Measurements from ENCODE around the gene EIF4EBP2. TPM values are rescaled to one million over a fixed set of nuclear protein-coding genes. Genes with fewer than 3 reads are reported as not detected.
A peak's percentile ranks its signal among the peaks of the same experiment; 100 is the strongest.

The EIF4EBP2 gene
- polyA plus RNA-seq, 1 donor from 2014 or later, result 39.6 TPM

- peaks cover 6 to 22% (median 14%) of the 10 kb centered on the region in 3 donors for H3K4me1 Mint-ChIP-seq
- H3K36me3 Mint-ChIP-seq, result peaks cover 7% of the 10 kb centered on the region
- no peaks in the 10 kb centered on the region for H3K9me3 Mint-ChIP-seq
- H3K27me3 Mint-ChIP-seq, result no peaks in the 10 kb centered on the region
- peak overlapping the region; percentile 27 to 92 (median 86) for H3K4me3 Mint-ChIP-seq
- peak overlapping the region in 2 of 3 donors; percentile 63 to 88 for H3K27ac Mint-ChIP-seq
Measured at GRCh38 chr10:70432561-70433263, 28.8 kb downstream of the EIF4EBP2 start.

GRCh38 chr10:70433581-70434280, 29.8 kb downstream of the EIF4EBP2 start:
- peak overlapping the region in 2 of 4 donors; percentile 39 to 41 for H3K4me3 Mint-ChIP-seq
- peaks cover 6 to 22% (median 14%) of the 10 kb centered on the region in 3 donors for H3K4me1 Mint-ChIP-seq
- no peaks in the 10 kb centered on the region for H3K9me3 Mint-ChIP-seq
- no peaks in the 10 kb centered on the region for H3K27me3 Mint-ChIP-seq
- peaks cover 6% of the 10 kb centered on the region for H3K36me3 Mint-ChIP-seq
- no peak overlapping the region for H3K27ac Mint-ChIP-seq

DNA sequence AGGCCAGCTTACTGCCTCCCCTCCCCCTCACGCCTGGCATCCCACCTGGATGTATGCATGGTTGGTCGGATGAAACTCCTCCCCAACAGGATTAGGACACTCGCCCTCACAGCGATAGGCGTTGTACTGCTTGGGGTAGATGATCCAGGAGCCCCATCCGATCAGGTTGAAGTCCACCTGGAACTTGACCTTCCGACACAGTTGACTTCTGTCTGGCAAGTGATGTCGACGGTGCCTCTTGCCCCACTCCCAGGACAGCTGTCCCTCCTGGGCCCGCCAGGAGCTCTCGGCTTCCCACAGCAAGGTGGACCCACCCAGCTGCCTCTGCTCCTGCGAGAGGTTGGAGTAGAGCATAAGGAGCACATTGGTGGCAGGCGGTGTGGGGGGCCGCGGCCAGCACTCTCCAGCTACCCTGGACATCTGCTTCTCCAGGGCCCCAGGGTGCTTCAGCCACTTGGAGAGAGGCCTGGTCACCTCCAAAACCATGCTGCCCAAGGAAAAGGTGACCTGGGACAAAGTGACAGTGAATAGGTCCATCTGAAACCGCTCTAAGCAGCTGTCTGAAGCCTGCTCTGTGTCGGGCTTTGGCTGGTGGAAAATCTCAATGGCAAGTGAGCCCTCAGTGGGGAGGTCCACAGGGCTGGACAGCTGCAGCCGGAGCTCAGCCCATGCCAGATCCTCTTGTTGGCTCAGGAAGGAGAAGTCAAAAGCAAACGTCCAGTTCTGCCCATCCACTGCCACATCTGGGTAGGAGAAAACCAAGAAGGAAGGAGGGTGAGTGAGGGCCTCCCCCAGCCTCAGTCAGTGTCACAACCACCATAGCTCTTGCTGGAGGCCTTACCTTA, 31.5 kb downstream of the EIF4EBP2 start:
- no peak overlapping the region for H3K27ac Mint-ChIP-seq
- H3K36me3 Mint-ChIP-seq, result peaks cover 6% of the 10 kb centered on the region
- H3K4me3 Mint-ChIP-seq, result no peak overlapping the region
- peaks cover 6 to 23% (median 14%) of the 10 kb centered on the region in 3 donors for H3K4me1 Mint-ChIP-seq
- H3K9me3 Mint-ChIP-seq, result no peaks in the 10 kb centered on the region
- peaks cover 10% of the 10 kb centered on the region for H3K27me3 Mint-ChIP-seq

DNA sequence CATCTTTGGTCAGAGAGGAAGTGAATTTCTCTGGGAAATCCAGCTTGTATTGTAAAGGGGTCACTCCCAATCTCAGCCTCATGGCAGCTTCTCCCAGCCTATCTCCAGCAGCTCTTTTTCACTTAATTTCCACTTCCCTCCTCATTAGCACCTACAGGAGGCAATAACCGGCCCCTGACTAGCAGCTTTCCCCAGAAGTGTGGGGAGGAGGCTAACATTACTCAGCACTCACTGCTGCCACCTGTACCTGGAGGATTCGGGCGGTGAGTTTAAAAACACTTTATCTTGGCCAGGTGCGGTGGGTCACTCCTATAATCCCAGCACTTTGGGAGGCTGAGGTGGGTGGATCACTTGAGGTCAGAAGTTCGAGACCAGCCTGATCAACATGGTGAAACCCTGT, 33.8 kb downstream of the EIF4EBP2 start:
- H3K9me3 Mint-ChIP-seq, result peaks cover 0 to 4% (median 0%) of the 10 kb centered on the region in 3 donors
- peaks cover 2% of the 10 kb centered on the region for H3K36me3 Mint-ChIP-seq
- no peak overlapping the region for H3K4me3 Mint-ChIP-seq
- H3K27ac Mint-ChIP-seq, result no peak overlapping the region
- H3K4me1 Mint-ChIP-seq, result peaks cover 13 to 15% (median 15%) of the 10 kb centered on the region in 3 donors
- peaks cover 29% of the 10 kb centered on the region for H3K27me3 Mint-ChIP-seq

GRCh38 chr10:70440296-70441160, 36.6 kb downstream of the EIF4EBP2 start:
- H3K9me3 Mint-ChIP-seq, result peaks cover 0 to 4% (median 0%) of the 10 kb centered on the region in 3 donors

DNA sequence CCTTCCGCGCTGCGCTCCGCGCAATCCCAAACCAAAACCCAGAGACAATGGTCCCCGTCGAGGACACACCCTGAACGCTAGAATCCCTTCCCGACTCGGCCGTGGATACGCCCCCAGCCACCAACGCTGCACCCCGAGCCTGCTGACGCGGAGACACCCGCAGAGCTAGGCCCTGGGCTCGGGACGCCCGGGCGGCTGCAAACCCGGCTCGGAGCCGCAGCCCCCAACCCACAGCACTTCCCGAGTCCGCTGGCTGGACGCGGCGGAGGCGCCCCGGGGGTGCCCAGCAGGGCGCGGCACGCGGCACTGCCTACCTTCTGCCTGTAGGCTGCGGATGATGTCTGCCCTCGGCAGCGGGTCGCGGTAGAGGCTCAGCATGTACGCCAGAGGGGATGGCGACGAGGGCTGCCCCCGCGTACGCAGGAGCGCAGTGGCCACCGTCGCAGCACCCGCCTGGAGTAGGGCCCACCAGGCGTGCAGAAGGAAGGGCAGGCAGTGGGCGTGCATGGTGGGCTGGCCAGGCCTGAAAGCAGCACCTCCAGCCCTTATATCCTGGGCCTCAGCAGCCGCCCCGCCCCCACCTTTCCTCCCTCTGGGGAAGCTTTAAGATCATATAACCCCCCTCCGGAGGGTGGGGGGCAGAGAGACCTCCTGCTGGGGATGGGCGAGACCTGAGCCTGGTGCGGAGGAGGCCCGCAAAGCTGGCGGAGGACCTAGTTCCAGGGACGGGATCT, 37.4 kb downstream of the EIF4EBP2 start, which contains the start of gene NODAL:
Gene NODAL, minus strand, starts transcription at position 521 of the 734 bp plus-strand sequence. Its CDS starts 14 bp downstream, at position 507.
- H3K4me3 Mint-ChIP-seq, result peak within 1 kb of the TSS in 3 of 4 donors; percentile 49 to 88 (median 87)
- H3K9me3 Mint-ChIP-seq, result peaks cover 0 to 4% (median 0%) of the 10 kb centered on the region in 3 donors
- peaks cover 7 to 11% (median 8%) of the 10 kb centered on the region in 3 donors for H3K4me1 Mint-ChIP-seq
- H3K27ac Mint-ChIP-seq, result no peak within 1 kb of the TSS
- peaks cover 42% of the 10 kb centered on the region for H3K27me3 Mint-ChIP-seq
- peaks cover 2% of the 10 kb centered on the region for H3K36me3 Mint-ChIP-seq

More at GRCh38 chr10:70440296-70441160, 36.6 kb downstream of the EIF4EBP2 start:
- peaks cover 7 to 11% (median 8%) of the 10 kb centered on the region in 3 donors for H3K4me1 Mint-ChIP-seq
- peak overlapping the region in 3 of 4 donors; percentile 49 to 88 (median 87) for H3K4me3 Mint-ChIP-seq
- H3K36me3 Mint-ChIP-seq, result peaks cover 2% of the 10 kb centered on the region
- no peak overlapping the region for H3K27ac Mint-ChIP-seq
- peaks cover 42% of the 10 kb centered on the region for H3K27me3 Mint-ChIP-seq

DNA sequence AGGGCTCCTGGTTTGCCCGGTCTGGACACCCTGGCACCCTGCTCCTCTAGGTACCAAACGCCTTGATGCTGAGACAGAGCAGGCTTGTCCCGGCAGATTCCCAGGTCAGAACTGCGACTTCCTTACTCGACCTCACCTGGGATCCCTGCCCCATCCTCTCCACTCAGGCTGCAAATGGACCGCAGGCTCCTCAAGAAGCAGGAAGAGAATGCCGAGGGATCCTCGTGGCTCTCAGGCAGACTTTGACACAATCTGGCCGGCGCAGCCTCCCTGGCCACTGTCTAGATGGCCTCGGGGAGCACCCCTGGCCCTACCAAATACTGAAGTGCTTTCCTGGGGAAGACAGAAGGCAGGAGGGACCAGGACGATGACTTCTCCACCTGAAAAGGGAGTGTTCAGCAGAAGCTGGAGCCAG, 38.0 kb downstream of the EIF4EBP2 start:
- peaks cover 2% of the 10 kb centered on the region for H3K36me3 Mint-ChIP-seq
- H3K27me3 Mint-ChIP-seq, result peaks cover 42% of the 10 kb centered on the region
- no peak overlapping the region for H3K27ac Mint-ChIP-seq
- peaks cover 7 to 11% (median 8%) of the 10 kb centered on the region in 3 donors for H3K4me1 Mint-ChIP-seq
- peak overlapping the region in 1 of 4 donors; percentile 9 for H3K4me3 Mint-ChIP-seq
- peaks cover 0 to 4% (median 0%) of the 10 kb centered on the region in 3 donors for H3K9me3 Mint-ChIP-seq

GRCh38 chr10:70442332-70442988, 38.5 kb downstream of the EIF4EBP2 start:
- Mint-ChIP-seq H3K9me3 (peaks cover 0 to 4% (median 0%) of the 10 kb centered on the region in 3 donors), H3K27me3 (peaks cover 42% of the 10 kb centered on the region), H3K4me1 (peaks cover 7 to 11% (median 8%) of the 10 kb centered on the region in 3 donors), H3K36me3 (peaks cover 2% of the 10 kb centered on the region), H3K4me3 (peak overlapping the region in 1 of 4 donors; percentile 9), H3K27ac (no peak overlapping the region)

DNA sequence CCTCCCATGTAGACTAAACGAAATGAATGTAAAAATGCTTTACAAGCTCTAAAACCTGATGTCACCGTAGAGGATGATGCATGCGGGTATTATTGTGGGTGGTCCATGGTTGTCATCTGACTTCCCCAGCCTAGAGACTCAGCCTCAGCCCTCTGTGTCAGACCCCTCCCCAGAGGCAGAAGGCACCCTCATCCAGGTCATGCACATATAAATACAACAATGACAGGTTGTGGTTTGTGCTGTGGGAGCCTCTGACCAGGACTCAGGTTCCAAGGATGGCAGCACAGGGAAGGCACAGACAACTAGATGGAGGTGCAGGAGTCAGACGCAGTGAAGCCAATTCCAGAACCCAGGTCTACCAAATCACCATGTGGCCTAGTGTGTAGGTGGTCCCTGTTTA, 40.8 kb downstream of the EIF4EBP2 start:
- H3K27ac Mint-ChIP-seq, result no peak overlapping the region
- peaks cover 37% of the 10 kb centered on the region for H3K27me3 Mint-ChIP-seq
- H3K4me1 Mint-ChIP-seq, result peaks cover 8 to 11% (median 8%) of the 10 kb centered on the region in 3 donors
- no peak overlapping the region for H3K4me3 Mint-ChIP-seq
- H3K9me3 Mint-ChIP-seq, result peaks cover 0 to 4% (median 0%) of the 10 kb centered on the region in 3 donors
- peaks cover 2% of the 10 kb centered on the region for H3K36me3 Mint-ChIP-seq

DNA sequence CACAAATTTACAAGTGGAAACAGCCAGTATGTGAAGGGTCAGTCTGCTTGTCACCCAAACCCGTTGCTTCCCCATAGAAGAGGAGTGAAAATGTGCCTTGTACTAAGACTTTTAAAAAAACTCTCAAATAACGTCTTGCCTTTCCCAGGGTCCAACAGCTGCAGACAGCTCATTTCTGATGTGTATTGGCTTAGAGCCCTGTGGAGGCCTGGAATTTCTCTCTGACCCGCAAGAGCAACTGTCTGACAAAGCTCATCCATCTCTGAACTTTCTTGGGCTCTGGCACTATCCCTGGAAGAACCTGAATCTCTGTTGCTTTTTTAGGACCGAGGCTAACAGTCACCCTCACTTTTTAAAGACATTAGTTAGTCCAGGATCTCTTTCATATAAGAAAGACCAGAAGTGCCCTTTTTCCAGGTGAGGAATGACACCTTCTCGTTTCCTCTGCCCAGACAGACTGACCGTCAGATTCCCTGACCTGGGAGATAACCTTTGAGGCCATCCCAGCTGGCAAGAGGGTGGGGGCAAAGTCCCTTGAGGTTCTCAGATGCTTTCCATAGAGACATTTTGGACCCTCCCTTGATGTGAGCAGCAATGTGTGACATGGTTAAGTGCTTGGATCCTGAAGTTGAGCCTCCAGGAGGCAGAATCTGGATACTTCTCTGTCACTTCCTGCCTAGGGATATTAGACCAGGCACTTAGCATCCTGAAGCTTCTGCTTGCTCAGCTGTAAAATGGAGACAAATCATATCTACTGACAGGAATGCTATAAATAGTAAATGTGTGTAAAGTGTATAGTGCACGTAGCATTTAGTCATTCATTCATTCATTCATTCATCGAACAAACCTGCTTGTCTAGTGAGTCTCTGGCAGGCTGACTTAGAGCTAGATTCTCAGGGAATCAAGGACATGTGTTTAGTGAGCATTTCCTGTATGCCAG, 42.0 kb downstream of the EIF4EBP2 start:
- Mint-ChIP-seq H3K4me3 (no peak overlapping the region), H3K4me1 (peaks cover 3 to 6% (median 4%) of the 10 kb centered on the region in 3 donors), H3K27me3 (peaks cover 27% of the 10 kb centered on the region), H3K27ac (no peak overlapping the region), H3K36me3 (peaks cover 2% of the 10 kb centered on the region), H3K9me3 (peaks cover 0 to under 1% (median 0%) of the 10 kb centered on the region in 3 donors)

- Mint-ChIP-seq H3K36me3 (peaks cover 2% of the 10 kb centered on the region), H3K9me3 (no peaks in the 10 kb centered on the region), H3K4me3 (no peak overlapping the region), H3K27me3 (peaks cover 11% of the 10 kb centered on the region), H3K27ac (no peak overlapping the region), H3K4me1 (peaks cover 0 to 1% (median 0%) of the 10 kb centered on the region in 3 donors)
Measured at GRCh38 chr10:70448236-70448635, 44.3 kb downstream of the EIF4EBP2 start.

DNA sequence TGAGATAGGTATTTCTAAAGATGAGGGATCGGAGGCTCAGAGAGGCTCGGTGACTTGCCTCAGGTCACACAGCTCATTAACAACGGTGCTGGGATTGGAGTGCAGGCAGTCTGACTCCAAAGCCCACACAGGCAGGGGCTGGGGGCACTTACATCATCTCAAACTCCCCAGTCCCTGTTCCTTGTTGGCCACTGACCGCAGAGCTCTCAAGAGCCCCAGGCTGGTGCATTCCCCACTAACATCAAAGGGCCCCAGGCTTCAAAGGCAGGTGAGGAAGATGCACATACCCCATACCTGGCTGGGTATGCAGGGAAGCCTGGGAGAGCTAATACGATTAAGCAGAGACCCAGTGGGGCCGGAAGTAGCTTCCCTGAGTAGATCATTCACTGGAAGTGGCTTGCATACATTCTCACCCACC, 51.3 kb downstream of the EIF4EBP2 start:
- Mint-ChIP-seq H3K27me3 (peaks cover 24% of the 10 kb centered on the region), H3K4me1 (peaks cover 3 to 7% (median 6%) of the 10 kb centered on the region in 3 donors), H3K36me3 (no peaks in the 10 kb centered on the region), H3K9me3 (no peaks in the 10 kb centered on the region), H3K4me3 (no peak overlapping the region), H3K27ac (no peak overlapping the region)

Data from IgD-negative memory B cell (primary cell).